Transverse colon (tissue), 4 donors: ENCODE data around the gene SMYD3. TPM values are rescaled to one million over a fixed set of nuclear protein-coding genes. Genes with fewer than 3 reads are reported as not detected.

ENCODE experiments used
- DNase-seq: peaks from one replicate; pipeline ENCODE4 v3.0.0-alpha.2; 2019
- H3K27ac ChIP-seq, 4 donors: fragments of 200-600 bp; sonication (generic); 2 replicates each; pipeline ENCODE4 v1.5.1; 2016 to 2018; ENCODE audit warnings: inconsistent platforms in 4 of 4
- H3K27me3 ChIP-seq: fragments of 200-600 bp; sonication (generic); 2 replicates; pipeline ENCODE4 v1.5.1; 2017; ENCODE audit warnings: inconsistent platforms
- H3K36me3 ChIP-seq, 4 donors: fragments of 200-600 bp; sonication (generic); 2 replicates each; pipeline ENCODE4 v1.5.1; 2017 to 2019; ENCODE audit warnings: inconsistent platforms in 4 of 4
- H3K4me1 ChIP-seq, 4 donors: fragments of 200-600 bp; sonication (generic); 2 replicates each; pipeline ENCODE4 v1.5.1; 2017 to 2020; ENCODE audit warnings: inconsistent platforms in 4 of 4
- H3K4me3 ChIP-seq, 4 donors: fragments of 200-600 bp; sonication (generic); 1 replicate in 1 of 4; 2 replicates in 3 of 4; pipeline versions ENCODE4 v1.5.1 to v1.6.1; 2017 to 2019; ENCODE audit warnings: inconsistent platforms in 4 of 4
- H3K9me3 ChIP-seq, 2 donors: fragments of 200-600 bp; sonication (generic); 2 replicates each; pipeline ENCODE4 v1.5.1; 2017 to 2019; ENCODE audit warnings: inconsistent platforms in 2 of 2
- EP300 ChIP-seq: sonication (generic); formaldehyde crosslinking; IDR thresholded peaks from one replicate; pipeline ENCODE4 v1.6.1; 2017; ENCODE audit warnings: antibody characterized with exemption, low read depth
- POLR2A ChIP-seq: fragments of 450-650 bp; IDR thresholded peaks from one replicate; pipeline ENCODE4 v1.6.1; 2016; ENCODE audit warnings: antibody characterized with exemption, mild to moderate bottlenecking, moderate library complexity
- POLR2AphosphoS5 ChIP-seq, 3 donors: sonication (generic); formaldehyde crosslinking; IDR thresholded peaks; one replicate each; pipeline ENCODE4 v1.6.1; 2016; ENCODE audit warnings: antibody characterized with exemption in 3 of 3
- WGBS, 2 donors: methylation state at CpG; one replicate each; pipeline ENCODE4 v1.1.5; 2018; ENCODE audit warnings: low coverage in 1 of 2; 5-methylcytosine and 5-hydroxymethylcytosine counted together
- in situ Hi-C, 4 donors: fragments of 200-750 bp; cut with MboI; loops; one replicate each; pipeline versions ENCODE4 v1.15.0 to v1.15.1; 2017; ENCODE audit warnings: low sequenced_read_pairs in 3 of 4, low pct_ligation_motif_present in 1 of 4, low pct_unique_long_range_greater_than_20kb in 1 of 4
- intact Hi-C: fragments of 100-400 bp; cut with DNase I; formaldehyde crosslinking; loops from one replicate; pipeline ENCODE4 v1.15.1; 2023; ENCODE audit warnings: low total_unique reads
- total RNA-seq, 4 donors: library from RNA; depleted of rRNA; stranded (reverse); fragments of >200 nt; gene quantifications; one replicate each; pipeline ENCODE4 v1.1.0, GENCODE V29; 2016
- TF ChIP-seq, protein P1 (sequence below), 5 experiments: fragments of 200-600 bp in 3 of 5; fragments of 450-650 bp in 2 of 5; sonication (generic) in 3 of 5; IDR thresholded peaks; 1 replicate in 2 of 5; 2 replicates in 3 of 5; pipeline ENCODE4 v1.5.1; 2016 to 2017; ENCODE audit warnings: antibody characterized with exemption in 5 of 5, inconsistent platforms in 3 of 5, mild to moderate bottlenecking in 2 of 5, moderate library complexity in 1 of 5

The SMYD3 gene
- total RNA-seq, 4 donors from 2014 or later = 10.5 to 31.3 (median 25.8) TPM

DNA sequence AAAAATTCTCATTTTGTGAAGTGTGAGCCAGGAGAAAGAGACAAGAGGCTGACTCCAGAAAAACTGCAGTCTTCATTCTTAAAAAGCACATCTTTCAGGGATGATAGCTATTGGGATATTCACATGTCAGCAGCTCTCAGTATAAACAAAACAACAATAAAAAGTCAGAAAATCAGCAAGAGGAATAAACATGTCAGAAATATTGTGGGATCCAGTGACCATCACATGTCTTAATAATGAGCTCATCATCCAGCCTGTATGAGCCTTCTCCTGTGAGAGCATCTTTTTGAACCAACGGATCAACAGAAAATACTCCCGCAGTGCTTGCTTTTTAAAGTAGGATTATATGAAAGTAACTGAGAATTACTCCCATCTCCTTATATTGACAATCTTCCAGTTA, 241.6 kb downstream of the SMYD3 start:
- TF ChIP-seq POLR2A (no peak), EP300 (no peak), POLR2AphosphoS5 (IDR thresholded peaks at IDR 0.05) (no peak)
- TF ChIP-seq, protein P1, sequence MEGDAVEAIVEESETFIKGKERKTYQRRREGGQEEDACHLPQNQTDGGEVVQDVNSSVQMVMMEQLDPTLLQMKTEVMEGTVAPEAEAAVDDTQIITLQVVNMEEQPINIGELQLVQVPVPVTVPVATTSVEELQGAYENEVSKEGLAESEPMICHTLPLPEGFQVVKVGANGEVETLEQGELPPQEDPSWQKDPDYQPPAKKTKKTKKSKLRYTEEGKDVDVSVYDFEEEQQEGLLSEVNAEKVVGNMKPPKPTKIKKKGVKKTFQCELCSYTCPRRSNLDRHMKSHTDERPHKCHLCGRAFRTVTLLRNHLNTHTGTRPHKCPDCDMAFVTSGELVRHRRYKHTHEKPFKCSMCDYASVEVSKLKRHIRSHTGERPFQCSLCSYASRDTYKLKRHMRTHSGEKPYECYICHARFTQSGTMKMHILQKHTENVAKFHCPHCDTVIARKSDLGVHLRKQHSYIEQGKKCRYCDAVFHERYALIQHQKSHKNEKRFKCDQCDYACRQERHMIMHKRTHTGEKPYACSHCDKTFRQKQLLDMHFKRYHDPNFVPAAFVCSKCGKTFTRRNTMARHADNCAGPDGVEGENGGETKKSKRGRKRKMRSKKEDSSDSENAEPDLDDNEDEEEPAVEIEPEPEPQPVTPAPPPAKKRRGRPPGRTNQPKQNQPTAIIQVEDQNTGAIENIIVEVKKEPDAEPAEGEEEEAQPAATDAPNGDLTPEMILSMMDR (IDR thresholded peaks at IDR 0.05) = no peak
- no peaks in the 10 kb centered on the region for H3K9me3 ChIP-seq
- H3K27ac ChIP-seq = no peak overlapping the region
- H3K4me3 ChIP-seq = no peak overlapping the region
- no peaks in the 10 kb centered on the region for H3K4me1 ChIP-seq
- 95 to 100% methylated on average over 2 of the region's 2 CpGs for WGBS, 2 donors
- intact Hi-C loops = no loop called here
- in situ Hi-C loops = no loop called here
- no peak for DNase-seq
- H3K27me3 ChIP-seq = no peaks in the 10 kb centered on the region
- H3K36me3 ChIP-seq = no peaks in the 10 kb centered on the region

DNA sequence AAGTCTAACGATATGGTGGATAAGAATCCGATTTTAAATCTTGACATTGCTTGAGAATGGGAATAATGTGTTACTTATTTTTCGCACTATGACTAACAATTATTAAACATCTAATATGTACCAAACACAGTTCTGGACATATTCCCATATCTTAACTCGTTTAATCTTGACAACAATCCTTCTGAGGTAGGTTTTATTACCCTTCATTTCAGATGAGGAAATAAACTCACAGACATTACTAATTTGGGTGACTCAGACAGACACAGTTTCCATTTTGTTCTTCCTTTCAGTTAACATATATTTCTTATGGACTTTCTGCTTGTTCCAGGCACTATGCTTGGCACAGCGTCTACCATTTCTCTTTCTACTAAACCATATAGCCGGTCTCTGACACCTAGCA, 244.8 kb downstream of the SMYD3 start:
- 79 to 85% methylated on average over 6 of the region's 6 CpGs for WGBS, 2 donors
- peaks cover 7 to 12% of the 10 kb centered on the region in 2 donors for H3K9me3 ChIP-seq
- TF ChIP-seq POLR2AphosphoS5 (IDR thresholded peaks at IDR 0.05) (no peak), EP300 (no peak), POLR2A (no peak)
- TF ChIP-seq, protein P1 (IDR thresholded peaks at IDR 0.05) = no peak

DNA sequence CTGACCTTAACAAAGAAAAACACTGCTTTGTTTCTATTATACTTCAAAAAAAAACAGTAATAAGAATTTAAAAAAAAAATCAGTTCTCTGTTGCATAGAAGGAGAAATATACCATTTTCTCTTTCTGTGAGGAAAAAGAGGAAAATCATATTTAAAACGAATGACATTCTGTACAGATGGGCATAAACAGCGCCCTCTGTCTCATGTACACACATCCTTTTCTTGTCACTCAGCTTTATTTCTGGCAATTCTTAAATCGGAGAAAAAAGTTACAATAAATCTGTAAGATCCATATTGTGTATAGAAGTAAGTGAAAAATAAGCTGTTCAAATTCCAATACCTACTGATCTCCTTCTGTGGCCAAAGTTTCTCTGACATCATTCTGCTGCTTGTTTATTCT, 245.4 kb downstream of the SMYD3 start:
- Histone ChIP-seq H3K9me3 (peaks cover 7 to 12% of the 10 kb centered on the region in 2 donors), H3K36me3 (no peaks in the 10 kb centered on the region), H3K4me3 (no peak overlapping the region), H3K27ac (no peak overlapping the region), H3K27me3 (no peaks in the 10 kb centered on the region), H3K4me1 (no peaks in the 10 kb centered on the region)
- intact Hi-C loops (no loop called here), in situ Hi-C loops (no loop called here)
- TF ChIP-seq, protein P1 (IDR thresholded peaks at IDR 0.05) = no peak
- TF ChIP-seq POLR2A (no peak), EP300 (no peak), POLR2AphosphoS5 (IDR thresholded peaks at IDR 0.05) (no peak)
- WGBS, 2 donors = 91% methylated on average over 3 of the region's 3 CpGs
- no peak for DNase-seq

More for the DNA sequence above, 244.8 kb downstream of the SMYD3 start:
- H3K4me3 ChIP-seq = no peak overlapping the region
- no peaks in the 10 kb centered on the region for H3K36me3 ChIP-seq
- H3K4me1 ChIP-seq = no peaks in the 10 kb centered on the region
- no peak overlapping the region for H3K27ac ChIP-seq
- in situ Hi-C loops = no loop called here
- intact Hi-C loops = no loop called here
- H3K27me3 ChIP-seq = no peaks in the 10 kb centered on the region
- DNase-seq = no peak

DNA sequence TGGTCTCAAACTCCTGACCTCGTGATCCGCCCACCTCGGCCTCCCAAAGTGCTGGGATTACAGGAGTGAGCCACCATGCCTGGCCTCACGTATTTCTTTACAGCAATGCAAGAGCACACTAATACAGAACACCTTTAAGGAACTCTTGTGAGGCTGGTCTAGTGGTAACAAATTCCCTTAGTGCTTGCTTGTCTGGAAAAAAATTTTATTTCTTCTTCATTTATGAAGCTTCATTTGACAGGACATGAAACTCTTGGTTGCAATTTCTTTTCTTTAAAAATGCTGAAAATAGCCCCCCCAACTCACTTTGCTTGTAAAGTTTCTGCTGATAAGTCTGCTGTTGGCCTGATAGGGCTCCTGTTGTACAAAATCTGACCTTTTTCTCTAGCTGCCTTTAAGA, 248.8 kb downstream of the SMYD3 start:
- Histone ChIP-seq H3K27me3 (no peaks in the 10 kb centered on the region), H3K4me1 (no peaks in the 10 kb centered on the region), H3K4me3 (no peak overlapping the region), H3K27ac (no peak overlapping the region), H3K36me3 (no peaks in the 10 kb centered on the region), H3K9me3 (peaks cover 7 to 12% of the 10 kb centered on the region in 2 donors)
- in situ Hi-C loops = no loop called here
- intact Hi-C loops = no loop called here
- DNase-seq = no peak
- TF ChIP-seq POLR2A = no peak
- TF ChIP-seq, protein P1 (IDR thresholded peaks at IDR 0.05) = no peak
- TF ChIP-seq POLR2AphosphoS5 (IDR thresholded peaks at IDR 0.05) = no peak
- TF ChIP-seq EP300 = no peak
- WGBS, 2 donors = 75% methylated on average over 4 of the region's 4 CpGs; no CpG with 5 or more reads in 1 of the 2 donors
